HepG2 (cell line): ENCODE measurements around the gene CIROP. TPM values are rescaled to one million over a fixed set of nuclear protein-coding genes. Genes with fewer than 3 reads are reported as not detected.

Source experiments
- ARID5B ChIP-seq: IDR thresholded peaks from 2 replicates; pipeline ENCODE4 v1.4.0; 2020; ENCODE audit warnings: mild to moderate bottlenecking, missing genetic modification reagents
- CHCHD3 ChIP-seq: sonication (generic); formaldehyde crosslinking; IDR thresholded peaks from 2 replicates; pipeline ENCODE4 v1.8.0; 2022; ENCODE audit warnings: mild to moderate bottlenecking, missing genetic modification reagents, moderate library complexity
- FOXC1 ChIP-seq: sonication (generic); formaldehyde crosslinking; IDR thresholded peaks from 2 replicates; pipeline ENCODE4 v1.8.0; 2022; ENCODE audit warnings: mild to moderate bottlenecking, missing genetic modification reagents, borderline replicate concordance
- GATA4 ChIP-seq: sonication (generic); IDR thresholded peaks from 2 replicates; pipeline ENCODE4 v1.6.1; 2016; ENCODE audit warnings: antibody characterized with exemption, low read depth, borderline replicate concordance
- GMEB2 ChIP-seq: IDR thresholded peaks from 2 replicates; pipeline ENCODE4 v1.6.1; 2016; ENCODE audit warnings: missing biosample characterization, missing genetic modification reagents, low read depth
- MBNL3 ChIP-seq: fragments of 250-450 bp; sonication (Bioruptor Pico); conservative IDR thresholded peaks from 2 replicates; pipeline ENCODE4 v1.8.0; 2022; ENCODE audit warnings: mild to moderate bottlenecking, inconsistent platforms
- MLX ChIP-seq: IDR thresholded peaks from 2 replicates; pipeline ENCODE4 v1.6.1; 2016
- NKX3-1 ChIP-seq: sonication (generic); formaldehyde crosslinking; IDR thresholded peaks from 2 replicates; pipeline ENCODE4 v1.5.0; 2020; ENCODE audit warnings: missing genetic modification reagents
- NR1H2 ChIP-seq: sonication (generic); formaldehyde crosslinking; IDR thresholded peaks from 2 replicates; pipeline ENCODE4 v1.8.1; 2022; ENCODE audit warnings: low read depth, missing genetic modification reagents, borderline replicate concordance
- PHF21A ChIP-seq: sonication (generic); formaldehyde crosslinking; IDR thresholded peaks from 2 replicates; pipeline ENCODE4 v1.5.0; 2020; ENCODE audit warnings: mild to moderate bottlenecking, missing genetic modification reagents
- REST ChIP-seq, 2 experiments: IDR thresholded peaks; 2 replicates each; pipeline ENCODE4 v1.6.1; 2011 to 2012; ENCODE audit warnings: low read length in 2 of 2, borderline replicate concordance in 1 of 2, low read depth in 1 of 2, mild to moderate bottlenecking in 1 of 2, moderate library complexity in 1 of 2
- SOX6 ChIP-seq, 2 experiments: fragments of 450-650 bp in 1 of 2; sonication (generic) in 1 of 2; formaldehyde crosslinking in 1 of 2; IDR thresholded peaks; 2 replicates each; pipeline versions ENCODE4 v1.4.0 to v1.6.1; 2017 to 2020; ENCODE audit warnings: antibody characterized with exemption in 1 of 2, mild to moderate bottlenecking in 1 of 2, missing genetic modification reagents in 1 of 2
- TBL1XR1 ChIP-seq: fragments of 150-350 bp; IDR thresholded peaks from 2 replicates; pipeline ENCODE4 v1.6.1; 2014; ENCODE audit warnings: borderline replicate concordance, low read length; ENCODE audit not compliant: partially characterized antibody
- ZBTB37 ChIP-seq: sonication (generic); formaldehyde crosslinking; IDR thresholded peaks from 2 replicates; pipeline ENCODE4 v1.4.0; 2020; ENCODE audit warnings: mild to moderate bottlenecking, missing genetic modification reagents
- ZFP1 ChIP-seq: IDR thresholded peaks from 2 replicates; pipeline ENCODE4 v1.6.1; 2016
- ZNF44 ChIP-seq: sonication (generic); formaldehyde crosslinking; IDR thresholded peaks from 2 replicates; pipeline ENCODE4 v1.5.1; 2020; ENCODE audit warnings: mild to moderate bottlenecking, missing genetic modification reagents
- ZNF788 ChIP-seq: sonication (generic); formaldehyde crosslinking; IDR thresholded peaks from 2 replicates; pipeline ENCODE4 v1.5.0; 2020; ENCODE audit warnings: mild to moderate bottlenecking, missing genetic modification reagents, borderline replicate concordance
- ZSCAN20 ChIP-seq: sonication (generic); formaldehyde crosslinking; IDR thresholded peaks from 2 replicates; pipeline ENCODE4 v1.4.0; 2020; ENCODE audit warnings: missing genetic modification reagents, mild to moderate bottlenecking, borderline replicate concordance
- polyA plus RNA-seq, 8 experiments: library from polyadenylated mRNA; depleted of rRNA in 3 of 8; stranded (reverse) in 7 of 8; unstranded in 1 of 8; fragments of >200 nt; fragmentation: Illumina TruSeq in 4 of 8; extraction: Trizol in 4 of 8; gene quantifications; 2 replicates each; pipeline versions ENCODE4 v1.2.1 to v1.2.3, GENCODE V29; 2011 to 2016; ENCODE audit warnings: low read depth in 4 of 8, missing spikeins in 1 of 8, mixed read lengths in 1 of 8; ENCODE audit not compliant: insufficient read depth in 1 of 8
- total RNA-seq, 5 experiments: library from RNA; depleted of rRNA; stranded (reverse); fragments of >200 nt; fragmentation: Illumina TruSeq; extraction: Trizol; gene quantifications; 2 replicates each; pipeline ENCODE4 v1.2.3, GENCODE V29; 2016; ENCODE audit warnings: low read depth in 1 of 5

The CIROP gene
- total and polyA plus RNA-seq, 2 of the 13 experiments (the other 11 are each of a cell fraction or from before 2014, with no cell fraction given): 0.07 TPM; not detected in 1

GRCh38 chr14:23120541-23121251 lies 15.9 kb upstream of the CIROP start (continued):
- TF ChIP-seq ZSCAN20 (CRISPR knock-in tag): no peak
- TF ChIP-seq NKX3-1 (CRISPR knock-in tag): no peak
- TF ChIP-seq ZFP1 (CRISPR knock-in tag): peak; percentile 94
- TF ChIP-seq MLX: peak; percentile 43; the same call in 1 of the 2 replicates
- TF ChIP-seq GATA4: no peak
- TF ChIP-seq ARID5B (CRISPR knock-in tag): peak; percentile 85
- no peak for TF ChIP-seq NR1H2
- TF ChIP-seq REST (IDR thresholded peaks at IDR 0.05; ENCODE audit: borderline replicate concordance in 1 of 2, low read depth in 1 of 2, low read length in 2 of 2): no peak
- TF ChIP-seq GMEB2 (CRISPR knock-in tag): no peak
- TF ChIP-seq TBL1XR1: peak; percentile 46
- TF ChIP-seq CHCHD3 (CRISPR knock-in tag): peak; percentile 33; the same call in 1 of the 2 replicates
- no peak for TF ChIP-seq PHF21A (CRISPR knock-in tag)
- peak; percentile 76; the same call in 1 of the 2 replicates for TF ChIP-seq ZNF788
- TF ChIP-seq ZNF44 (CRISPR knock-in tag): no peak
- TF ChIP-seq SOX6 (IDR thresholded peaks at IDR 0.05): no peak
- TF ChIP-seq SOX6 (CRISPR knock-in tag; IDR thresholded peaks at IDR 0.05): peak; percentile 46
- no peak for TF ChIP-seq ZBTB37
- no peak for TF ChIP-seq MBNL3 (CRISPR knock-in tag)
- TF ChIP-seq FOXC1 (CRISPR knock-in tag): peak; percentile 95
